OCI-LY7 (cell line): ENCODE measurements around the gene FAM210B. TPM values are rescaled to one million over a fixed set of nuclear protein-coding genes. Genes with fewer than 3 reads are reported as not detected.

Experiments
- Bru-seq: library from RNA; stranded (reverse); fragments of 400-500 nt; gene quantifications from one replicate; lab custom pipeline; 2021; lab: Mats Ljungman, UMichigan
- BruChase-seq, 2 experiments: library from RNA; stranded (reverse); fragments of 400-500 nt; gene quantifications; one replicate each; lab custom pipeline; 2021; lab: Mats Ljungman, UMichigan
- BruUV-seq: library from RNA; stranded (reverse); fragments of 400-500 nt; replicated peaks from 2 replicates; lab custom pipeline; 2021; lab: Mats Ljungman, UMichigan
- CTCF ChIA-PET: fragments of 300-600 bp; sonication (Branson Sonifier 250); formaldehyde crosslinking; loops from one replicate; lab custom pipeline; 2022; ENCODE audit warnings: antibody characterized with exemption; ENCODE audit not compliant: unreplicated experiment; lab: Charles Lee
- POLR2A ChIA-PET: fragments of 300-600 bp; sonication (Branson Sonifier 250); formaldehyde crosslinking; loops from one replicate; lab custom pipeline; 2022; ENCODE audit warnings: antibody characterized with exemption; lab: Charles Lee
- DNase-seq: peaks from one replicate; pipeline ENCODE4 v3.0.0-alpha.2; 2015; ENCODE audit warnings: low spot score
- H2AFZ ChIP-seq: fragments of 200-600 bp; sonication (generic), shearing (Covaris generic); 2 replicates; pipeline ENCODE4 v1.6.1; 2014; ENCODE audit warnings: mild to moderate bottlenecking, antibody characterized with exemption, low read length, moderate library complexity
- H3K27ac ChIP-seq: fragments of 200-600 bp; sonication (generic); 2 replicates; pipeline ENCODE4 v1.5.1; 2014; ENCODE audit warnings: mixed run types, low read depth, mild to moderate bottlenecking, moderate library complexity, low read length, inconsistent platforms; ENCODE audit not compliant: poor library complexity, severe bottlenecking
- H3K36me3 ChIP-seq: fragments of 200-600 bp; sonication (generic); 2 replicates; pipeline ENCODE4 v1.6.1; 2014; ENCODE audit warnings: mild to moderate bottlenecking, antibody characterized with exemption, low read length, moderate library complexity, mixed read lengths; ENCODE audit not compliant: insufficient read depth
- H3K4me1 ChIP-seq: fragments of 200-600 bp; sonication (generic); 2 replicates; pipeline ENCODE4 v1.5.1; 2014; ENCODE audit warnings: mild to moderate bottlenecking, low read length; ENCODE audit not compliant: insufficient read depth, poor library complexity, severe bottlenecking
- H3K4me2 ChIP-seq: fragments of 200-600 bp; sonication (generic); 2 replicates; pipeline ENCODE4 v1.6.1; 2014; ENCODE audit warnings: mild to moderate bottlenecking, low read length
- H3K4me3 ChIP-seq: fragments of 200-600 bp; sonication (generic); 2 replicates; pipeline ENCODE4 v1.5.1; 2014; ENCODE audit warnings: mild to moderate bottlenecking, low read depth, low read length; ENCODE audit not compliant: poor library complexity, severe bottlenecking
- H3K79me2 ChIP-seq: fragments of 200-600 bp; sonication (generic); 2 replicates; pipeline ENCODE4 v1.6.1; 2016; ENCODE audit warnings: low read depth, mild to moderate bottlenecking, low read length, moderate library complexity, mixed read lengths; ENCODE audit not compliant: insufficient read depth
- H3K9me2 ChIP-seq: fragments of 200-600 bp; sonication (generic); 2 replicates; pipeline ENCODE4 v1.6.1; 2016; ENCODE audit warnings: mild to moderate bottlenecking, low read length, mixed read lengths; ENCODE audit not compliant: insufficient read depth
- H3K9me3 ChIP-seq: fragments of 200-600 bp; sonication (generic); 2 replicates; pipeline ENCODE4 v1.6.1; 2014; ENCODE audit warnings: mild to moderate bottlenecking, mixed run types, low read length, mixed read lengths
- H4K20me1 ChIP-seq: fragments of 200-600 bp; sonication (generic); 2 replicates; pipeline ENCODE4 v1.6.1; 2014; ENCODE audit warnings: mild to moderate bottlenecking, antibody characterized with exemption, low read length, moderate library complexity, mixed read lengths; ENCODE audit not compliant: insufficient read depth
- EZH2phosphoT487 ChIP-seq: fragments of 200-600 bp; sonication (generic); IDR thresholded peaks from 2 replicates; pipeline ENCODE4 v1.6.1; 2018; ENCODE audit warnings: low read depth, borderline replicate concordance, mild to moderate bottlenecking, mixed run types, antibody characterized with exemption, low read length, moderate library complexity, mixed read lengths
- intact Hi-C: fragments of 100-400 bp; cut with micrococcal nuclease; formaldehyde crosslinking; loops from one replicate; pipeline ENCODE4 v1.10.0; 2022; ENCODE audit not compliant: unreplicated experiment
- long read RNA-seq: library from polyadenylated mRNA; stranded (forward); transcript quantifications from one replicate; pipeline ENCODE4 v2.0.0, GENCODE V29; 2022
- total RNA-seq, 2 experiments: library from RNA; depleted of rRNA in 1 of 2; stranded (reverse); fragments of >200 nt in 1 of 2; shearing (Covaris generic) in 1 of 2; gene quantifications; 2 replicates each; pipeline ENCODE4 v1.2.3, GENCODE V29; 2014 to 2022
- TF ChIP-seq, protein P1 (sequence below): fragments of 200-600 bp; sonication (generic); conservative IDR thresholded peaks from 2 replicates; pipeline ENCODE4 v1.5.1; 2014; ENCODE audit warnings: mild to moderate bottlenecking, antibody characterized with exemption, low read length, moderate library complexity, mixed read lengths

Gene FAM210B, protein sequence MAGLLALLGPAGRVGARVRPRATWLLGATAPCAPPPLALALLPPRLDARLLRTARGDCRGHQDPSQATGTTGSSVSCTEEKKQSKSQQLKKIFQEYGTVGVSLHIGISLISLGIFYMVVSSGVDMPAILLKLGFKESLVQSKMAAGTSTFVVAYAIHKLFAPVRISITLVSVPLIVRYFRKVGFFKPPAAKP
- total RNA-seq (2014; rRNA removed; shearing (Covaris generic)) (0.13 and 0.19 TPM in 2 replicates), total RNA-seq (2022) (1.1 and 1.3 TPM in 2 replicates), Bru-seq, nascent RNA (percentile 29 among the genes with signal in this experiment), BruChase-seq, experiment 1, labeled RNA remaining after a 6-hour chase (percentile 32 among the genes with signal in this experiment), BruChase-seq, experiment 2, labeled RNA remaining after a 2-hour chase (percentile 23 among the genes with signal in this experiment)
- long read RNA-seq, partial matches to known transcripts = 0 of 2 reads
- long read RNA-seq, other reads (novel, unspliced or antisense) = 0 of 2 reads

DNA sequence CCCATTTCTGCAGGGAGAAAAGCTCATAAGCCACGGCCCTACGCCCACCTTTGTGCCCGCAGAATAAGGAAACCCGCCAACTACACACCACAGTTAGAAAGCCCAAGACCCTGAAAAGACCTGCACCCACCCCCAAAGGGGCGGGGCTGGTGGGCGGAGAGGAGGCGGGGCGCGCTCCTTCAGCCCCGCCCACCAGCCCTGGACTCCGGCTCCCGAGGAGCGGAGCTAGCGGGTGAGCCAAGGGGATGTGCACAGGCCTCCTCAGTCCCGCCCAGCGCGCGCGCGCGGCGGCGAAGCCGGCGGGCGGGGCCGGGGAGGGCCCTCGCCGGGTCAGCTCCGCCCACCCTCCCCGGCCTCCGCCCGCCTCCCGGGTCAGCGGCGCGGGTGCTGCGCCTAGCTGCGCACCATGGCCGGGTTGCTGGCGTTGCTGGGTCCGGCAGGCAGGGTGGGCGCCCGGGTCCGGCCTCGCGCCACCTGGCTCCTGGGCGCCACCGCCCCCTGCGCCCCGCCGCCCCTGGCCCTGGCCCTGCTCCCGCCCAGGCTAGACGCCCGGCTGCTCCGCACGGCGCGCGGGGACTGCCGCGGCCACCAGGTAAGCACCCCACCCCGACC is at the start of gene FAM210B:
Gene FAM210B, plus strand, starts transcription at position 375 of the 612 bp plus-strand sequence. Its CDS starts 32 bp downstream, at position 407.
- peak within 1 kb of the TSS; percentile 72 for H3K4me2 ChIP-seq
- intact Hi-C loops = no loop called here

DNA sequence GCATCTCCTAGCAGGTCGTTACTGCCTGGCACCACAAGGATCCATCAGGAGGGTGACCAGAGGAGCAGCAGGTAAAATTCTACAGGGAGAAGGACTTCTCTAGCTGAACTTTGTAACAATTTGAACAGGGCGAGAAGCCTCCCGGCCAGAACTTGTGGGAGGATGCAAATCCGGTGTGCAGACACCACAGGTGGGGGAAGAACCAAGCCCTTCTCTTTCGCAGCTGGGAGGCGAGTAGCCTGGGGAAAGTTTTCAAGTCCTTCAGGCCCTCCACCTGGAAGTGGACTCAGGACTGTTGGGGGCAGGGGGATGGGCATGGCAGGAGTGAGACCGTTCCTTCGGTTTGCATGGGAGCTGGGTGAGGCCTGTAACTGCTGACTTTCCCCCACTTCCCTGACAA is 42.7 kb upstream of the FAM210B start:
- Histone ChIP-seq H4K20me1 (no peaks in the 10 kb centered on the region), H3K4me3 (no peak overlapping the region), H2AFZ (no peak overlapping the region), H3K27ac (no peak overlapping the region), H3K9me3 (no peaks in the 10 kb centered on the region), H3K4me1 (no peaks in the 10 kb centered on the region), H3K79me2 (no peaks in the 10 kb centered on the region), H3K9me2 (no peaks in the 10 kb centered on the region), H3K36me3 (no peaks in the 10 kb centered on the region), H3K4me2 (no peak overlapping the region)
- CTCF ChIA-PET = no interaction called here
- BruUV-seq = no TSS peak
- intact Hi-C loops = no loop called here
- POLR2A ChIA-PET = no interaction called here
- no peak for TF ChIP-seq EZH2phosphoT487
- TF ChIP-seq, protein P1, sequence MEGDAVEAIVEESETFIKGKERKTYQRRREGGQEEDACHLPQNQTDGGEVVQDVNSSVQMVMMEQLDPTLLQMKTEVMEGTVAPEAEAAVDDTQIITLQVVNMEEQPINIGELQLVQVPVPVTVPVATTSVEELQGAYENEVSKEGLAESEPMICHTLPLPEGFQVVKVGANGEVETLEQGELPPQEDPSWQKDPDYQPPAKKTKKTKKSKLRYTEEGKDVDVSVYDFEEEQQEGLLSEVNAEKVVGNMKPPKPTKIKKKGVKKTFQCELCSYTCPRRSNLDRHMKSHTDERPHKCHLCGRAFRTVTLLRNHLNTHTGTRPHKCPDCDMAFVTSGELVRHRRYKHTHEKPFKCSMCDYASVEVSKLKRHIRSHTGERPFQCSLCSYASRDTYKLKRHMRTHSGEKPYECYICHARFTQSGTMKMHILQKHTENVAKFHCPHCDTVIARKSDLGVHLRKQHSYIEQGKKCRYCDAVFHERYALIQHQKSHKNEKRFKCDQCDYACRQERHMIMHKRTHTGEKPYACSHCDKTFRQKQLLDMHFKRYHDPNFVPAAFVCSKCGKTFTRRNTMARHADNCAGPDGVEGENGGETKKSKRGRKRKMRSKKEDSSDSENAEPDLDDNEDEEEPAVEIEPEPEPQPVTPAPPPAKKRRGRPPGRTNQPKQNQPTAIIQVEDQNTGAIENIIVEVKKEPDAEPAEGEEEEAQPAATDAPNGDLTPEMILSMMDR = no peak
- DNase-seq = no peak

More for the DNA sequence above, at the start of gene FAM210B:
- peaks cover 3% of the 10 kb centered on the region for H3K4me1 ChIP-seq
- H3K9me2 ChIP-seq = no peaks in the 10 kb centered on the region
- peak within 1 kb of the TSS; percentile 63 for H3K4me3 ChIP-seq
- no peaks in the 10 kb centered on the region for H3K79me2 ChIP-seq
- H3K36me3 ChIP-seq = no peaks in the 10 kb centered on the region
- TF ChIP-seq, protein P1 = no peak
- no peak for TF ChIP-seq EZH2phosphoT487
- no peaks in the 10 kb centered on the region for H4K20me1 ChIP-seq
- no TSS peak for BruUV-seq
- CTCF ChIA-PET = no interaction called here
- H2AFZ ChIP-seq = peak within 1 kb of the TSS; percentile 48; the same call in 1 of the 2 replicates
- peak; percentile 82 for DNase-seq
- POLR2A ChIA-PET = interaction anchor here (0.5 to 1.1 kb wide), 3 partner anchors 13 to 1170 kb away, joined by 3 to 5 read pairs (median 5); no protein-coding TSS in a partner anchor
- H3K9me3 ChIP-seq = no peaks in the 10 kb centered on the region
- H3K27ac ChIP-seq = no peak within 1 kb of the TSS
